ENCODE results near the gene CENPF.

DNA sequence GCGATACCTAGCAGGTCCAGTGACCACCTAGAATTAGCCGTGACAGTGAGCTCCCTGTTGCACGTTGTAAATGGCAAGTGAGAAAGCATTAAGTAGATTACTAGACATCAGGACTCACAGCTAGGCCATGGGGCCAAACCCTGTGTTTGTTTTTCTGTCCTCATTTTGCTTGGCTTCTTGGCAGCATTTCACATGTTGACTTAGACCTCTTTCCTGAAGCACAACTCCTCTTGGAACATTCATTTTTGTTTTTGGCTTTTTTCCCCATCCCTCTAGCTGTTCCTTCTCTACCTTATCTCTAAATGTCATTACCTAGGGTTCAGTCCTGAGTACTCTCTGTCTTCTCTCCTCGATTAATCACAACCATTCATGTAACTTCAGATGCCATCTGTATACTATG, 34.7 kb upstream of the CENPF start:
- TF ChIP-seq EZH2 (IDR thresholded peaks at IDR 0.05; ENCODE audit: insufficient read depth, poor library complexity, severe bottlenecking) (no peak), EZH2phosphoT487 (IDR thresholded peaks at IDR 0.05; ENCODE audit: insufficient read depth, low read depth) (no peak)

Data from GM23248 (cell line).